Stimulated activated CD4-positive, alpha-beta T cell treated with anti-CD3 and anti-CD28 coated beads, TNF-alpha, amount 100 ng/mL, for 4 hours (primary cell): ENCODE measurements around the gene S1PR5.
"Not testable (repeated sequence)": the region's sequence is repeated elsewhere in the genome, so short reads cannot be mapped to it uniquely, and the experiment has no call there.

Source experiments
- DNase-seq, 3 experiments: peaks; one replicate each; pipeline ENCODE4 v3.0.0-alpha.2; 2020; ENCODE audit warnings: low read depth in 3 of 3

Gene S1PR5

GRCh38 chr19:10544753-10545251 is 27.6 kb upstream of the S1PR5 start:
- no peak for DNase-seq

GRCh38 chr19:10544242-10544752 is 27.1 kb upstream of the S1PR5 start:
- no peak for DNase-seq

DNA sequence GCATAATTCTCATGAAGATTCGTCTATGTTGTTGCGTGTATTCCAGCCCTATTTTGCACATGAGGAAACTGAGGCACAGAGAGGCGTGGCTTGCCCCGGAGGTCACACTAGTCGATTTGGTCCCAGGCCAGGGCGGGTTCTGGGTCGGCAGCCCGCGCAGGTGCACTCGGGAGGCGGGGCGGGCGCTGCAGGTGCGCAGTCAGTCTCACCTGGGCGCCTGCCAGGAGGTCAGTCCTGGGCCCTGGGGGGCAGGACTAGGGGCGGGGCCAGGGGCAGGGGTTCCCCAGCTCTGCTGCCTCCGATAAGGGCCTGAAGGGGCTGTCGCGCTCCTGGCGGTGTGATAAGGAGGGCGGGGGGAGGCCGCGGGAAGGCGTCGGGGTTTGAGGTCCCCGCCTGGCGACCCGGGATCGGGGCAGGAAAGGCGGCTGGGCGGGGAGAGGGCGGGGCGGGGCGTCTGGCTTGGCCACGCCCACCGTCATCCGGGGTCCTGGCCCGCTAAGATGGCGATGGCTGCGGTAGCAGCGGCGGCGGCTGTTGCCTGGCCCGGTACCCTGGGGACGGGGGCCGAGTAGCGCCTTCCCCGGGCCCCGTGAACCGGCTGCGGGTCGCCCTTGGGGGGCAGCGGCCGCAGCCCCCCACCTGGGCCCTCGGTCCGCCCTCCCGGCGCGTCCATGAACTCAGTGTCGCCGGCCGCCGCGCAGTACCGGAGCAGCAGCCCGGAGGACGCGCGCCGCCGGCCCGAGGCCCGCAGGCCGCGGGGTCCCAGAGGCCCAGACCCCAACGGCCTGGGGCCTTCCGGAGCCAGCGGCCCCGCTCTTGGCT is 26.4 kb upstream of the S1PR5 start, which contains the start of gene ATG4D:
ATG4D (plus strand) TSS at position 485 of the 822 bp plus-strand sequence; CDS start at position 672, 187 bp downstream.
- DNase-seq = peak; percentile 55 to 80 (median 69)

GRCh38 chr19:10543059-10543419 is 25.8 kb upstream of the S1PR5 start:
- DNase-seq = no peak

- DNase-seq = not testable (repeated sequence)
Measured at GRCh38 chr19:10539016-10539415, 21.8 kb upstream of the S1PR5 start.

- no peak for DNase-seq
Measured at GRCh38 chr19:10538204-10538983, 21.1 kb upstream of the S1PR5 start.

DNA sequence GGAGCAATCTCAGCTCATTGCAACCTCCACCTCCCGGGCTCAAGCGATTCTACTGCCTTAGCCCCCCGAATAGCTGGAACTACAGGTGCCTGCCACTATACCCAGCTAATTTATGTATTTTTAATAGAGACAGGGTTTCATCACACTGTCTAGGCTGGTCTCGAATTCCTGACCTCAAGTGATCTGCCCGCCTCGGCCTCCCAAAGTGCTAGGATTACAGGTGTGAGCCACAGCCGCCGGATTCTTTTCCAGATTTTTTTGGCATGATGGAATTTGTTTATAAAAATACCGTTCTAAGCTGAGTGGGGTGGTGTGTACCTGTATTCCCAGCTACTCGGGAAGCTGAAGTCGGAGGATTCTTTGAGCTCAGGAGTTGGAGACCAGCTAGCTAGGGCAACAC is 20.4 kb upstream of the S1PR5 start:
- DNase-seq = no peak

DNA sequence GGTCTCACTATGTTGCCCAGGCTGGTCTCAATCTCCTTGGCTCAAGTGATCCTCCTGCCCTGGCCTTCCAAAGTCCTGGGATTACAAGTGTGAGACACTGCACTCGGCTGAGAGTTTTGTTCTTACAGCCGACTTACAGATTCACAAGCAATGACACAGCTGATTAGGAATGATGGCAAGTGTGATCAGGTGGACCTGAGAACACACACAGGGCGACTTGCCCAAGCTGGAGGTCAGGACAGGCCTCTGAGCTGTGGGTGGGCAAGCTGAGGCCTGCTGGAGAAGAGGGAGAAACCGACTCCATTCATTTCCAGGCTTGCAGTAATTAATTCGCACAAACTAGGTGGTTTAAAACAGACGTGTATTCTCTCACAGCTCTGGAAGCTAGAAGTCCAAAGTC is 18.4 kb upstream of the S1PR5 start:
- DNase-seq = no peak

GRCh38 chr19:10533646-10534386 is 16.6 kb upstream of the S1PR5 start:
- DNase-seq = no peak

GRCh38 chr19:10532457-10532856 is 15.2 kb upstream of the S1PR5 start:
- no peak for DNase-seq

GRCh38 chr19:10526887-10527286 is 9.6 kb upstream of the S1PR5 start:
- not testable (repeated sequence) for DNase-seq

DNA sequence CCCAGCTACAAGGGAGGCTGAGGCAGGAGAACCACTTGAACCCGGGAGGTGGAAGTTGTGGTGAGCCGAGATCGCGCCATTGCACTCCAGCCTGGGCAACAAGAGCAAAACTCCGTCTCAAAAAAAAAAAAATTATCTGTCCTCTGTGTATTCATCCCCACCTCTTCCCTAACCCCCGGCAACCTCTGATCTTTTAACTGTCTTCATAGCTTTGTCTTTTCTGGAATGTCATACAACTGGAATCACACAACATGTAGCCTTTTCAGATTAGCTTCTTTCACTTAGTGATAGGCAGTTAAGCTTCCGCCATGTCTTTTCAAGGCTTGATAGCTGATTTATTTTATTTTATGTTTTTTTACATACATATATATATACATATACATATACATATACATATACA is 8.4 kb upstream of the S1PR5 start:
- no peak for DNase-seq

GRCh38 chr19:10523135-10523636 is 5.9 kb upstream of the S1PR5 start:
- DNase-seq = no peak

DNA sequence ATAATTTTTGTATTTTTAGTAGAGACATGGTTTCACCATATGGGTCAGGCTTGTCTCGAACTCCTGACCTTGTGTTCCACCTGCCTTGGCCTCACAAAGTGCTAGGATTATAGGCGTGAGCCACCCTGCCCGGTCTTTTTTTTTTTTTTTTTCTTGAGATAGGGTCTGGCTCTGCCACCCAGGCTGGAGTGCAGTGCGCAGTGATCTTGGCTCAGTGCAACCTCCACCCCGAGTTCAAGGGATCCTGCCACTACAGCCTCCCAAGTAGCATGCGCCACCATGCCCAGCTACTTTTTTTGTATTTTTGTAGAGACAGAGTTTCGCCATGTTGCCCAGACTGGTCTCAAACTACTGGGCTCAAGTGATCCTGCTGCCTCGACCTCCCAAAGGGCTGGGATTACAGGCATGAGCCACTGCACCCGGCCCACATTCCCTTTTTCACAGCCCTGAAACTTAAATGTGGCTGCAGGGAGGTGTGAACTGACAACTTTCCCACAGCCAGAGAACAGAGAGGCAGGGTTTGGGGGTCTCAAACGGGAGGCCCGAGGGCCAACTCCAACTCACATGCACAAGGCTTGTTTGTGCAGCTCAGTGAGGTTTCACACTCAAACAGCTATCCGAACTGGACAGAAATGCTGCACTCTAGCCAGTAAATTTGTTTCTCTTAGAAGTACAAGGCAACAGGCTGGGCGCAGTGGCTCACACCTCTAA is 4.4 kb upstream of the S1PR5 start:
- no peak for DNase-seq

GRCh38 chr19:10520652-10521318 is 3.5 kb upstream of the S1PR5 start:
- DNase-seq = no peak

GRCh38 chr19:10519421-10519820 is 2.2 kb upstream of the S1PR5 start:
- no peak for DNase-seq

DNA sequence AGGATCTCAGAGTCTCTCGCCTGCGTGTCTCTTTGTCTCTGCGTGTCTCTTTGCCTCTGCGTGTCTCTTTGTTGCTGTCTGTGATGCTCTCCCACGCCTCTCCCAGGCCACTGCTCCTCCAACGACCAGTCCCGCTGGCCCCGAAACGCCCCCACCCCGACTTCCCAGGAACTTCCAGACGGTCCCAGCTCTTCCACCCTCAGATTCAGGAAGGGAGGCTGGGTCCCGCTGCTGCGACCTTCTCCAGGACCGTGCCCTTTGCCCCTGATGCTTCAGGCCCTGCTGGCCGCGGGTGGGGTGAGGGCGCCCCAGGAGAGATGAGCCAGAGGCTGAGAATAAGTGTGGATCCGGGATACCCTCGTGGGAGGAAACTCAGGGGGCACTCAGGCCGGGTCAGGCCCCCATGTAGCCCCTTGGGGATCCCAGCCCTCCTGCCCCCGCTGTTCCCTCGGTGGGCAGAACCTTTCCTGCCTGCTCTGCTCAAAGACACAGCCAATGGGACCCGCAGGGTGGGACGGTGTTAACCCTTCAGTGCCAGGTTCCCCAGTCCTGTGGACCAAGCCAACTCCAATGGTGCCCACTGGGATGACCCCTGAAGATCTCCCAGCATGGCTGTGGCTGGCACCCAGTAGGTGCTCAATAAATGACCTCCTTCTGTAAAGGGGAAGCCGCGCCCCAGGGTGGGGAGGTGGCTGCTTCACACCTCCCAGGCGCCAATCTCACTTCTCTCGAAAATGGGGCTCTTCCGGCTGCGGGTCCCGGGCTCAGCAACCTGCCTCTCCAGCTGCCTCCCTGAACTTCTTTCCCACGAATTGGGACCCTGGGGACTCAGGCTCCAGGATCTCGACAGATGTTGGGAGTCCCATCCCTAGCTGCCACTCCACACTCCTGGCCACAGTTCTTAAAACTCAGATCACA is 1.5 kb upstream of the S1PR5 start:
- no peak for DNase-seq

DNA sequence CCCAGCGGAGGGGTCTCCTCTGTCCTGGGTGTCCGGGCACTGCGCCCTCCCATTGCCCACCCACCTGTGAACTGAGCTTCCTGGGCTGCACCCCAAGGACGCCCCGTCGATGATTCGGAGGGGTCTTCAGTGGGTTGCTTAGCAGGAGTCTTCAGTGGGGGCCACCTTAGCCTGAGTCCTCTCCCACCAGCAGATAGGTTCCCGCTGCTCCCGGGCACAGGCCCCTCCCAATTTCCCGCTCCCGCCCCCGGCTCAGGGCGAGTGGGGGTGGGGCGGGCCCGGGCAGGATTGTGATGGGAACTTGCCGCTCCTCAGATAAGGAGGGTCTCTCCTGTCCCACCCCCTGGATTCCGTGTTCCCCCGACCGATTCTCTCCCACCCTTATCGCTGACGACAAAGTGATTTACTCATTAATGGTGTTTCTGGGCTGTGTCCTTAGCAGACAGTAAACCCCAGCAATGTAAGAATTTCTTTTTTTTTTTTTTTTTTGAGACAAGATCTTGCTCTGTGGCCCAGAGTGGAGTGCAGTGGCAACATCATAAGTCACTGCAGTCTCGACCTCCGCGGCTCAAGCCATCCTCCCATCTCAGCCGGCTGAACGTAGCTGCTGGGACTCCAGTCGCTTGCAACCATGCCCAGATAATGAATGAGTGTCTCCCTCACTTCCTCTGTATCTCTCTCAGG is 655 bp upstream of the S1PR5 start:
- DNase-seq = no peak
